Endothelial cell of umbilical vein (primary cell): ENCODE results near the gene KRT71. TPM values are rescaled to one million over a fixed set of nuclear protein-coding genes. Genes with fewer than 3 reads are reported as not detected.
"Not testable (repeated sequence)": the region's sequence is repeated elsewhere in the genome, so short reads cannot be mapped to it uniquely, and the experiment has no call there.

Experiments used
- BruUV-seq: library from RNA; stranded (reverse); fragments of 400-500 nt; replicated peaks from 2 replicates; lab custom pipeline; 2021; lab: Mats Ljungman, UMichigan
- CTCF ChIA-PET: fragments of 300-600, 350-600 bp; sonication (Branson Sonifier 250); formaldehyde crosslinking; loops from one replicate; lab custom pipeline; 2021; ENCODE audit warnings: antibody characterized with exemption, inconsistent platforms; lab: Charles Lee
- POLR2A ChIA-PET: fragments of 300-600, 350-600 bp; sonication (Branson Sonifier 250); formaldehyde crosslinking; loops from one replicate; lab custom pipeline; 2021; ENCODE audit warnings: antibody characterized with exemption, inconsistent platforms; lab: Charles Lee
- DNase-seq: peaks from one replicate; pipeline ENCODE4 v3.0.0-alpha.2; 2011; ENCODE audit warnings: low read depth, low spot score
- FAIRE-seq: peaks from 2 replicates; lab custom pipeline; 2011; peaks lifted over from hg19 to GRCh38; lab: Jason Lieb, UNC
- H2AFZ ChIP-seq: 2 replicates; pipeline ENCODE4 v1.6.0; 2012; ENCODE audit warnings: low read depth, low read length, control low read depth, inconsistent platforms
- H3K27ac ChIP-seq: 2 replicates; pipeline ENCODE4 v1.5.1; 2011; ENCODE audit warnings: low read depth, mild to moderate bottlenecking, control low read depth, low read length, moderate library complexity; ENCODE audit not compliant: insufficient read depth
- H3K27me3 ChIP-seq, 2 experiments: 2 replicates each; pipeline versions ENCODE4 v1.6.0 to v1.6.1; 2011; ENCODE audit warnings: low read length in 2 of 2, mixed read lengths in 1 of 2; ENCODE audit not compliant: control insufficient read depth in 2 of 2, insufficient read depth in 2 of 2
- H3K36me3 ChIP-seq, 2 experiments: 2 replicates in 1 of 2; 3 replicates in 1 of 2; pipeline ENCODE4 v1.5.1; 2011; ENCODE audit warnings: low read length in 2 of 2, mild to moderate bottlenecking in 1 of 2, moderate library complexity in 1 of 2; ENCODE audit not compliant: control insufficient read depth in 2 of 2, insufficient read depth in 2 of 2; ENCODE audit errors: extremely low read depth in 1 of 2
- H3K4me1 ChIP-seq: 3 replicates; pipeline ENCODE4 v1.5.1; 2011; ENCODE audit warnings: mild to moderate bottlenecking, low read length; ENCODE audit not compliant: control insufficient read depth, insufficient read depth; ENCODE audit errors: extremely low read depth
- H3K4me2 ChIP-seq: 2 replicates; pipeline ENCODE4 v1.6.1; 2011; ENCODE audit warnings: low read length, control low read depth, mixed read lengths; ENCODE audit not compliant: insufficient read depth
- H3K4me3 ChIP-seq, 3 experiments: fragments of 200-600 bp in 1 of 3; sonication (generic), shearing (Covaris generic) in 1 of 3; replicated peaks in 1 of 3; 2 replicates each; pipeline ENCODE4 v1.5.1; 2011 to 2016; ENCODE audit warnings: control low read depth in 3 of 3, low read length in 3 of 3, mild to moderate bottlenecking in 2 of 3, inconsistent platforms in 1 of 3, low read depth in 1 of 3, moderate library complexity in 1 of 3; ENCODE audit not compliant: insufficient read depth in 1 of 3
- H3K79me2 ChIP-seq: 2 replicates; pipeline ENCODE4 v1.6.0; 2012; ENCODE audit warnings: low read length, inconsistent platforms; ENCODE audit not compliant: control insufficient read depth, insufficient read depth
- H3K9ac ChIP-seq: replicated peaks from 2 replicates; pipeline ENCODE3; 2011; ENCODE audit warnings: low read length, control low read depth; ENCODE audit not compliant: insufficient read depth; ENCODE audit errors: extremely low read depth
- H3K9me1 ChIP-seq: replicated peaks from 3 replicates; pipeline ENCODE4 v1.6.0; 2011; ENCODE audit warnings: mild to moderate bottlenecking, low read length; ENCODE audit not compliant: control insufficient read depth, insufficient read depth; ENCODE audit errors: extremely low read depth
- H3K9me3 ChIP-seq: replicated peaks from 2 replicates; pipeline ENCODE4 v1.5.1; 2012; ENCODE audit warnings: low read length, inconsistent platforms; ENCODE audit not compliant: control insufficient read depth, insufficient read depth
- H4K20me1 ChIP-seq: replicated peaks from 2 replicates; pipeline ENCODE3; 2011; ENCODE audit warnings: mild to moderate bottlenecking, low read length; ENCODE audit not compliant: control insufficient read depth, insufficient read depth; ENCODE audit errors: extremely low read depth
- EZH2 ChIP-seq: IDR thresholded peaks from 2 replicates; pipeline ENCODE4 v1.6.1; 2012; ENCODE audit warnings: borderline replicate concordance, low read depth, mild to moderate bottlenecking, moderate library complexity, low read length, inconsistent platforms; ENCODE audit not compliant: severe bottlenecking
- FOS ChIP-seq: IDR thresholded peaks from 2 replicates; pipeline ENCODE4 v1.6.1; 2011; ENCODE audit warnings: mild to moderate bottlenecking, low read length, moderate library complexity, borderline replicate concordance; ENCODE audit not compliant: insufficient read depth
- GATA2 ChIP-seq: IDR thresholded peaks from 2 replicates; pipeline ENCODE4 v1.7.0; 2011; ENCODE audit warnings: low read depth, mild to moderate bottlenecking, moderate library complexity, mixed read lengths, low read length; ENCODE audit not compliant: insufficient read length, insufficient read depth
- JUN ChIP-seq: IDR thresholded peaks from 2 replicates; pipeline ENCODE4 v1.6.1; 2011; ENCODE audit warnings: borderline replicate concordance, low read depth; ENCODE audit not compliant: insufficient read length, insufficient read depth
- MYC ChIP-seq: IDR thresholded peaks from one replicate; pipeline ENCODE4 v1.6.1; 2011; ENCODE audit warnings: mild to moderate bottlenecking, low read depth, low read length
- POLR2A ChIP-seq: IDR thresholded peaks from 2 replicates; pipeline ENCODE4 v1.6.1; 2012; ENCODE audit warnings: low read depth, mild to moderate bottlenecking, control low read depth, low read length
- POLR2AphosphoS5 ChIP-seq: IDR thresholded peaks from 2 replicates; pipeline ENCODE4 v1.6.1; 2012; ENCODE audit warnings: low read depth, mild to moderate bottlenecking, control low read depth, low read length, moderate library complexity; ENCODE audit not compliant: insufficient read depth
- dilution Hi-C: fragments of 300-500 bp; cut with MboI; formaldehyde crosslinking; loops from one replicate; pipeline ENCODE4 v1.15.0; 2019; ENCODE audit warnings: low sequenced_read_pairs; ENCODE audit not compliant: extremely low pct_ligation_motif_present
- intact Hi-C: fragments of 100-400 bp; cut with micrococcal nuclease; formaldehyde crosslinking; loops from one replicate; pipeline ENCODE4 v1.10.0; 2022
- polyA plus RNA-seq, 4 experiments: library from polyadenylated mRNA; depleted of rRNA in 3 of 4; stranded (reverse) in 3 of 4; unstranded in 1 of 4; fragments of >200 nt; gene quantifications; 2 replicates each; pipeline versions ENCODE4 v1.2.1 to v1.2.3, GENCODE V29; 2011 to 2012; ENCODE audit warnings: missing spikeins in 1 of 4
- total RNA-seq: library from RNA; stranded (reverse); gene quantifications from 2 replicates; pipeline ENCODE4 v1.2.3, GENCODE V29; 2021
- TF ChIP-seq, protein P1 (sequence below): IDR thresholded peaks from 2 replicates; pipeline ENCODE4 v1.6.1; 2011; ENCODE audit not compliant: insufficient read depth, insufficient read length

Gene KRT71
- total and polyA plus RNA-seq, 2 donors (not counting 3 experiments of a cell fraction or from before 2014, with no cell fraction given): not detected

DNA sequence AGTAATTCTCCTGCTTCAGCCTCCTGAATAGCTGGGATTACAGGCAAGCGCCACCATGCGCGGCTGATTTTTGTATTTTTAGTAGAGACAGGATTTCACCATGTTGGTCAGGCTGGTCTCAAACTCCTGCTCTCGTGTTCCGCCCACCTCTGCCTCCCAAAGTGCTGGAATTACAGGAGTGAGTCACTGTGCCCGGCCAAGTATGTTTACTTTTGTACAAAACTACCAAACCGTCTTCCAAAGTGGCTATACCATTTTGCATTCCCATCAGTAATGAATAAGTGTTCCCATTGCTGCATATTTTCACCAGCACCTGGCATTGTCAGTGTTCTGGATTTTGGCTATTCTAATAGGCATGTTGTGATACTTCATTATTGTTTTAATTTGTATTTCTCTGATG, 51.5 kb downstream of the KRT71 start:
- CTCF ChIA-PET: interaction anchor here (0.7 kb wide), 1 partner anchor 12 kb away, joined by 3 read pairs; no protein-coding TSS in a partner anchor

DNA sequence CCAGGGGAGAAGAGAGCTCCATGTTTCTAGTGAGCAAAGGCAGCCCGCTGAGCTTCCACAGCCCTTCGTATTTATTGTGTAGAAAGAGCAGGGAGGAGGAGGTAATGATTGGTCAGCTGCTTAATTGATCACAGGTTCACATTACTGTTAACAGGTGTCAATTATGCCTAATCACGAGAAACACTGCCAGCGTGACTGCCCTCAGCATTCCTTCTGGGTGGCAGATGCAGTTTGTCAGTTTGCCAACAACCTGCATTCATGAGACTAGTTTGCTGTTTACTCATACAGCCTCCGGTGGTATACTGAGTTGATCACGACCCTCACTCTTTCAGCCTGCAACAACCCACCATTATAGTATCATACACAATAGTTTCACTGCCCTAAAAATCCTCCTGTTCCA, 52.4 kb downstream of the KRT71 start:
- H3K4me3 ChIP-seq, intact Hi-C loops, H3K9me1 ChIP-seq, H2AFZ ChIP-seq, H3K27ac ChIP-seq, H3K9me3 ChIP-seq, H3K4me1 ChIP-seq, H3K79me2 ChIP-seq, BruUV-seq, H3K4me2 ChIP-seq, POLR2A ChIA-PET, DNase-seq, H3K9ac ChIP-seq, H3K36me3 ChIP-seq, dilution Hi-C loops, H4K20me1 ChIP-seq, FAIRE-seq: not testable (repeated sequence)
- CTCF ChIA-PET: interaction anchor here (1.2 kb wide), 2 partner anchors 8 to 16 kb away, joined by 3 to 4 read pairs; no protein-coding TSS in a partner anchor
- peaks cover 5 to 15% of the 10 kb centered on the region in 2 experiments for H3K27me3 ChIP-seq

More for the DNA sequence above, 51.5 kb downstream of the KRT71 start:
- BruUV-seq: no TSS peak
- Histone ChIP-seq H3K4me3 (no peak overlapping the region), H4K20me1 (no peaks in the 10 kb centered on the region), H3K9me1 (no peaks in the 10 kb centered on the region), H3K27me3 (peaks cover 5 to 25% of the 10 kb centered on the region in 2 experiments), H3K36me3 (no peaks in the 10 kb centered on the region), H3K79me2 (no peaks in the 10 kb centered on the region), H3K27ac (no peak overlapping the region), H3K9ac (no peak overlapping the region), H3K4me2 (no peak overlapping the region), H3K4me1 (no peaks in the 10 kb centered on the region), H2AFZ (no peak overlapping the region), H3K9me3 (no peaks in the 10 kb centered on the region)
- intact Hi-C loops: no loop called here
- DNase-seq (no peak), FAIRE-seq (no peak)
- TF ChIP-seq, protein P1, sequence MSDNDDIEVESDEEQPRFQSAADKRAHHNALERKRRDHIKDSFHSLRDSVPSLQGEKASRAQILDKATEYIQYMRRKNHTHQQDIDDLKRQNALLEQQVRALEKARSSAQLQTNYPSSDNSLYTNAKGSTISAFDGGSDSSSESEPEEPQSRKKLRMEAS: no peak
- TF ChIP-seq FOS (no peak), JUN (no peak), EZH2 (no peak), POLR2AphosphoS5 (no peak), GATA2 (no peak), POLR2A (no peak), MYC (no peak)
- dilution Hi-C loops: no loop called here
- POLR2A ChIA-PET: no interaction called here
